Neural progenitor cell (in vitro differentiated cells): ENCODE measurements around the gene COL5A3. TPM values are rescaled to one million over a fixed set of nuclear protein-coding genes. Genes with fewer than 3 reads are reported as not detected.

Source experiments
- DNase-seq: peaks from one replicate; pipeline ENCODE4 v3.0.0-alpha.2; 2016; ENCODE audit warnings: low spot score
- H2AFZ ChIP-seq: fragments of 200-600 bp; sonication (generic); replicated peaks from 2 replicates; pipeline ENCODE4 v1.6.1; 2016; ENCODE audit warnings: antibody characterized with exemption
- H3F3A ChIP-seq: fragments of 200-600 bp; sonication (generic); 2 replicates; pipeline ENCODE4 v1.6.1; 2016; ENCODE audit warnings: antibody characterized with exemption, low read depth
- H3K27ac ChIP-seq: fragments of 200-600 bp; sonication (generic); 2 replicates; pipeline ENCODE4 v1.5.1; 2016; ENCODE audit warnings: mild to moderate bottlenecking
- H3K27me3 ChIP-seq: fragments of 200-600 bp; sonication (generic); 2 replicates; pipeline ENCODE4 v1.6.1; 2016; ENCODE audit warnings: mild to moderate bottlenecking, moderate library complexity
- H3K36me3 ChIP-seq: fragments of 200-600 bp; sonication (generic); 2 replicates; pipeline ENCODE4 v1.5.1; 2016
- H3K4me1 ChIP-seq: fragments of 200-600 bp; sonication (generic); 2 replicates; pipeline ENCODE4 v1.6.1; 2016; ENCODE audit warnings: mixed run types
- H3K4me2 ChIP-seq: fragments of 200-600 bp; sonication (generic); 2 replicates; pipeline ENCODE4 v1.6.1; 2016
- H3K4me3 ChIP-seq: fragments of 200-600 bp; sonication (generic); 2 replicates; pipeline ENCODE4 v1.5.1; 2016
- H3K79me2 ChIP-seq: fragments of 200-600 bp; sonication (generic); 2 replicates; pipeline ENCODE4 v1.6.1; 2016; ENCODE audit warnings: low read depth
- H3K9ac ChIP-seq: fragments of 200-600 bp; sonication (generic); 2 replicates; pipeline ENCODE4 v1.6.1; 2016
- H3K9me3 ChIP-seq: fragments of 200-600 bp; sonication (generic); 2 replicates; pipeline ENCODE4 v1.5.1; 2016; ENCODE audit warnings: low read depth
- H4K20me1 ChIP-seq: fragments of 200-600 bp; sonication (generic); 2 replicates; pipeline ENCODE4 v1.6.1; 2016; ENCODE audit warnings: low read depth
- H3K27ac Mint-ChIP-seq: 3 replicates; pipeline ENCODE4 v1.8.0; 2021; ENCODE audit warnings: mixed read lengths
- H3K27me3 Mint-ChIP-seq: 2 replicates; pipeline ENCODE4 v1.8.0; 2022; ENCODE audit warnings: low read depth, mild to moderate bottlenecking, inconsistent platforms, moderate library complexity, mixed read lengths; ENCODE audit not compliant: insufficient read depth
- H3K36me3 Mint-ChIP-seq: 3 replicates; pipeline ENCODE4 v1.8.0; 2021; ENCODE audit warnings: mixed read lengths
- H3K4me1 Mint-ChIP-seq: 3 replicates; pipeline ENCODE4 v1.8.0; 2021; ENCODE audit warnings: mixed read lengths
- H3K4me3 Mint-ChIP-seq: 3 replicates; pipeline ENCODE4 v1.8.0; 2021; ENCODE audit warnings: mild to moderate bottlenecking, moderate library complexity, mixed read lengths
- H3K9me3 Mint-ChIP-seq: 3 replicates; pipeline ENCODE4 v1.8.0; 2020; ENCODE audit warnings: mixed read lengths
- CTCF ChIP-seq: fragments of 200-600 bp; sonication (generic); IDR thresholded peaks from 2 replicates; pipeline ENCODE4 v1.5.1; 2017; ENCODE audit warnings: antibody characterized with exemption, mild to moderate bottlenecking
- EZH2 ChIP-seq: fragments of 200-600 bp; sonication (generic); IDR thresholded peaks from 2 replicates; pipeline ENCODE4 v1.6.1; 2017; ENCODE audit warnings: antibody characterized with exemption, mild to moderate bottlenecking, moderate library complexity
- EZH2phosphoT487 ChIP-seq: fragments of 200-600 bp; sonication (generic); IDR thresholded peaks from 2 replicates; pipeline ENCODE4 v1.6.1; 2017; ENCODE audit warnings: antibody characterized with exemption
- total RNA-seq: library from RNA; depleted of rRNA; stranded (reverse); fragments of >200 nt; gene quantifications from 2 replicates; pipeline ENCODE4 v1.2.3, GENCODE V29; 2015; ENCODE audit warnings: low replicate concordance

Gene COL5A3
- total RNA-seq, 1 donor from 2014 or later = not detected

- Mint-ChIP-seq H3K36me3 (peaks cover 7% of the 10 kb centered on the region), H3K9me3 (no peaks in the 10 kb centered on the region), H3K27me3 (peaks cover 11% of the 10 kb centered on the region), H3K27ac (peak overlapping the region; percentile 13), H3K4me3 (no peak overlapping the region), H3K4me1 (peaks cover 20% of the 10 kb centered on the region)
- Histone ChIP-seq H3K36me3 (no peaks in the 10 kb centered on the region), H3F3A (peaks cover 2% of the 10 kb centered on the region), H3K9ac (no peak overlapping the region), H3K79me2 (no peaks in the 10 kb centered on the region), H3K27ac (no peak overlapping the region), H4K20me1 (no peaks in the 10 kb centered on the region), H2AFZ (no peak overlapping the region), H3K4me1 (peaks cover 4% of the 10 kb centered on the region), H3K9me3 (no peaks in the 10 kb centered on the region), H3K4me2 (no peak overlapping the region), H3K4me3 (no peak overlapping the region), H3K27me3 (no peaks in the 10 kb centered on the region)
- TF ChIP-seq EZH2phosphoT487 (no peak), CTCF (no peak)
- DNase-seq = no peak
Observed at GRCh38 chr19:9981406-9982260, 28.7 kb downstream of the COL5A3 start.

- Histone ChIP-seq H2AFZ (no peak overlapping the region), H3F3A (no peaks in the 10 kb centered on the region), H3K4me1 (no peaks in the 10 kb centered on the region), H3K4me2 (no peak overlapping the region), H3K27ac (no peak overlapping the region), H3K36me3 (no peaks in the 10 kb centered on the region), H4K20me1 (no peaks in the 10 kb centered on the region), H3K9ac (no peak overlapping the region), H3K79me2 (no peaks in the 10 kb centered on the region), H3K9me3 (no peaks in the 10 kb centered on the region), H3K4me3 (no peak overlapping the region), H3K27me3 (peaks cover 18% of the 10 kb centered on the region)
- Mint-ChIP-seq H3K27ac (no peak overlapping the region), H3K4me1 (peaks cover 3% of the 10 kb centered on the region), H3K36me3 (no peaks in the 10 kb centered on the region), H3K4me3 (peak overlapping the region; percentile 7), H3K27me3 (peaks cover 15% of the 10 kb centered on the region), H3K9me3 (no peaks in the 10 kb centered on the region)
- DNase-seq = no peak
- no peak for TF ChIP-seq EZH2
- no peak for TF ChIP-seq CTCF
- no peak for TF ChIP-seq EZH2phosphoT487
Observed at GRCh38 chr19:9972103-9972502, 38.2 kb downstream of the COL5A3 start.

GRCh38 chr19:9971166-9971897, 39.0 kb downstream of the COL5A3 start:
- DNase-seq = no peak
- H3K9ac ChIP-seq = no peak overlapping the region
- Mint-ChIP-seq H3K4me1 (peaks cover 3% of the 10 kb centered on the region), H3K27me3 (peaks cover 19% of the 10 kb centered on the region), H3K4me3 (no peak overlapping the region), H3K9me3 (no peaks in the 10 kb centered on the region), H3K27ac (no peak overlapping the region), H3K36me3 (no peaks in the 10 kb centered on the region)
- H3K4me3 ChIP-seq = no peak overlapping the region
- H3K27me3 ChIP-seq = peaks cover 25% of the 10 kb centered on the region
- TF ChIP-seq EZH2phosphoT487 (no peak), EZH2 (no peak), CTCF (no peak)
- H3K27ac ChIP-seq = no peak overlapping the region
- no peaks in the 10 kb centered on the region for H3K4me1 ChIP-seq
- no peaks in the 10 kb centered on the region for H3F3A ChIP-seq
- H3K79me2 ChIP-seq = no peaks in the 10 kb centered on the region
- H3K36me3 ChIP-seq = no peaks in the 10 kb centered on the region
- H2AFZ ChIP-seq = no peak overlapping the region
- no peaks in the 10 kb centered on the region for H3K9me3 ChIP-seq
- no peak overlapping the region for H3K4me2 ChIP-seq
- H4K20me1 ChIP-seq = no peaks in the 10 kb centered on the region
